Subcutaneous adipose tissue (tissue), 4 donors: ENCODE measurements around the gene ITPK1. TPM values are rescaled to one million over a fixed set of nuclear protein-coding genes. Genes with fewer than 3 reads are reported as not detected.

Experiments
- CTCF ChIP-seq: fragments of 450-650 bp; IDR thresholded peaks from one replicate; pipeline ENCODE4 v1.5.1; 2016; ENCODE audit warnings: low read depth, mild to moderate bottlenecking, control low read depth, antibody characterized with exemption, moderate library complexity
- total RNA-seq, 4 donors: library from RNA; depleted of rRNA; stranded (reverse); fragments of >200 nt; gene quantifications; one replicate each; pipeline ENCODE4 v1.1.0, GENCODE V29; 2016

ITPK1 gene
- total RNA-seq, 4 donors from 2014 or later, result 53.4 to 109 (median 60.3) TPM

DNA sequence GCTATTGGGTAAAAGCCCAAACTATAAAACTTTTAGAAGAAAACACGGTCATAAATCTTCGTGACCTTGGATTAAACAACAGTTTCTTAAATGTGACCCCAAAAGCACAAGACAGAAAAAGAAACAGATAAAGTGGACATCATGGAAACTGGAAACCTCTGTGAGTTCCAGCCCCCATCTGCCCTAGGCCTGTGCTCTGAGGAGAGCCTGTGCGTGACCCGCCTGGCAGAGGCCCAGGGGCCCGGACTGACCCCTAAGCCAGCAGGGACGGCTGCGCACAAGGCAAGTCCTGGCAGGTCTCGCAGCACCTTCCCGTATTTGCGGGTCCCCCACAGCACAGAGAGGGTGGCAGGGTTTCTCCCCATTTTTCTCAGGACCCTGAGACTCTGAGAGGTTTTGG is 116.8 kb downstream of the ITPK1 start:
- TF ChIP-seq CTCF, result no peak

DNA sequence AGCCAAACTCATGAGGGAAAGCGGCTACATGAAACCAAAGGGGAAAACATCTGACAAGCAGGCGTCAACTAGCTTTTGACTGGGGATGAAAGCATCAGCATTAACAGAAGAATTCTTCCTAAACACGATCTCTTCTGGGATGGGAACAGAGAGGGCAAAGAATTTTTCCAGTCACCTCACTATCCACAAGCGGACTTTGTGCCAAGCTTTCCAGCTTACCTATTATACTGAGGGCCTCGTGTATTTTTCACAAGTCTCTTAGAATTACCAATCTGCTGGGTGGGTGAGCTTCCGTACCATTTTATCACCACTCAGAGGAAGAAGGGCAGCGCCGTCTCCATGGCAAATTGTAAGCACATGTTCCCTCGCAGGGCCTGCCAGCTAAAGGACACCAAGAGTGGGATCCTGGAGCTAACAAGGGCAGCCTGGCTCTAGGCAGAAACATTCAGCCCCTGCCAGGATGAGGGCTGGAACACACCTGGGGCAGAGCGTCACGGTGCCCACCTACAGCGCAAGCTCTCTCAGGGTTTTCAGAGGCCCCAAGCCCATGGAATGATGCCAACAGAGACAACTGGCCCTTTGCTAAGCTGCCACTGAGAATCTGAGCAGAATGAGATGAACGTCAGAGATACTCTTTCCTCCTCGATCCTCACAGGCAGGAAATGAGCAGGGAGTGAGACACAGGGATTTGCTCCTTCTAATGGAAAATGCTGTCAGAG is 118.2 kb downstream of the ITPK1 start:
- TF ChIP-seq CTCF, result no peak

- TF ChIP-seq CTCF, result no peak
These were observed 120.1 kb downstream of the ITPK1 start for GRCh38 chr14:92995620-92996019.

GRCh38 chr14:92994942-92995341 is 120.8 kb downstream of the ITPK1 start:
- no peak for TF ChIP-seq CTCF

GRCh38 chr14:92994131-92994676 is 121.5 kb downstream of the ITPK1 start:
- no peak for TF ChIP-seq CTCF

- no peak for TF ChIP-seq CTCF
These were observed 122.4 kb downstream of the ITPK1 start for GRCh38 chr14:92993302-92993701.

- no peak for TF ChIP-seq CTCF
These were observed 124.2 kb downstream of the ITPK1 start for GRCh38 chr14:92991536-92991935.
